GM19395 (cell line): ENCODE results near the gene SCRT2.

ENCODE experiments used
- ATAC-seq: cut with Tn5 transposase; IDR thresholded peaks from one replicate; pipeline ENCODE4 v1.9.1; 2021; ENCODE audit warnings: mild to moderate bottlenecking, moderate library complexity; ENCODE audit not compliant: unreplicated experiment

Gene SCRT2

GRCh38 chr20:672963-673602 is 2.5 kb downstream of the SCRT2 start:
- no peak for ATAC-seq

- no peak for ATAC-seq
These were observed 4.2 kb downstream of the SCRT2 start for GRCh38 chr20:671252-672030.

- no peak for ATAC-seq
These were observed 6.0 kb downstream of the SCRT2 start for GRCh38 chr20:669573-669972.

GRCh38 chr20:668638-669037 is 7.0 kb downstream of the SCRT2 start:
- no peak for ATAC-seq

GRCh38 chr20:668050-668449 is 7.6 kb downstream of the SCRT2 start:
- no peak for ATAC-seq

- ATAC-seq, result no peak
These were observed 8.1 kb downstream of the SCRT2 start for GRCh38 chr20:667351-668034.

- no peak for ATAC-seq
These were observed 8.7 kb downstream of the SCRT2 start for GRCh38 chr20:666877-667276.

GRCh38 chr20:665276-665675 is 10.3 kb downstream of the SCRT2 start:
- no peak for ATAC-seq

- no peak for ATAC-seq
These were observed 11.0 kb downstream of the SCRT2 start for GRCh38 chr20:664576-664975.

- no peak for ATAC-seq
These were observed 11.5 kb downstream of the SCRT2 start for GRCh38 chr20:664151-664550.

- ATAC-seq, result no peak
These were observed 12.1 kb downstream of the SCRT2 start for GRCh38 chr20:663315-664090.

GRCh38 chr20:662277-663192 is 13.1 kb downstream of the SCRT2 start:
- no peak for ATAC-seq

- no peak for ATAC-seq
These were observed 13.9 kb downstream of the SCRT2 start for GRCh38 chr20:661474-662270.

GRCh38 chr20:658731-659291 is 16.8 kb downstream of the SCRT2 start:
- no peak for ATAC-seq

GRCh38 chr20:658202-658601 is 17.4 kb downstream of the SCRT2 start:
- ATAC-seq, result no peak

- ATAC-seq, result no peak
These were observed 19.6 kb downstream of the SCRT2 start for GRCh38 chr20:655726-656624.

- ATAC-seq, result no peak
These were observed 21.2 kb downstream of the SCRT2 start for GRCh38 chr20:654417-654750.
